ENCODE measurements around the gene LRRC74A.

GRCh38 chr14:76836029-76836630 is 9.9 kb downstream of the LRRC74A start:
- TF ChIP-seq, protein P1, sequence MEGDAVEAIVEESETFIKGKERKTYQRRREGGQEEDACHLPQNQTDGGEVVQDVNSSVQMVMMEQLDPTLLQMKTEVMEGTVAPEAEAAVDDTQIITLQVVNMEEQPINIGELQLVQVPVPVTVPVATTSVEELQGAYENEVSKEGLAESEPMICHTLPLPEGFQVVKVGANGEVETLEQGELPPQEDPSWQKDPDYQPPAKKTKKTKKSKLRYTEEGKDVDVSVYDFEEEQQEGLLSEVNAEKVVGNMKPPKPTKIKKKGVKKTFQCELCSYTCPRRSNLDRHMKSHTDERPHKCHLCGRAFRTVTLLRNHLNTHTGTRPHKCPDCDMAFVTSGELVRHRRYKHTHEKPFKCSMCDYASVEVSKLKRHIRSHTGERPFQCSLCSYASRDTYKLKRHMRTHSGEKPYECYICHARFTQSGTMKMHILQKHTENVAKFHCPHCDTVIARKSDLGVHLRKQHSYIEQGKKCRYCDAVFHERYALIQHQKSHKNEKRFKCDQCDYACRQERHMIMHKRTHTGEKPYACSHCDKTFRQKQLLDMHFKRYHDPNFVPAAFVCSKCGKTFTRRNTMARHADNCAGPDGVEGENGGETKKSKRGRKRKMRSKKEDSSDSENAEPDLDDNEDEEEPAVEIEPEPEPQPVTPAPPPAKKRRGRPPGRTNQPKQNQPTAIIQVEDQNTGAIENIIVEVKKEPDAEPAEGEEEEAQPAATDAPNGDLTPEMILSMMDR (IDR thresholded peaks at IDR 0.05): no peak
- TF ChIP-seq POLR2A (IDR thresholded peaks at IDR 0.05): no peak

All from body of pancreas (tissue), 4 donors.